Loucy (cell line): ENCODE measurements around the gene SCRT2.

ENCODE experiments used
- EZH2phosphoT487 ChIP-seq: fragments of 200-600 bp; IDR thresholded peaks from 2 replicates; pipeline ENCODE4 v1.6.1; 2018; ENCODE audit warnings: antibody characterized with exemption, mild to moderate bottlenecking, moderate library complexity, borderline replicate concordance
- TF ChIP-seq, protein P1 (sequence below): fragments of 200-600 bp; sonication (generic); conservative IDR thresholded peaks from 2 replicates; pipeline ENCODE4 v1.5.1; 2014; ENCODE audit warnings: mild to moderate bottlenecking, antibody characterized with exemption, low read length

DNA sequence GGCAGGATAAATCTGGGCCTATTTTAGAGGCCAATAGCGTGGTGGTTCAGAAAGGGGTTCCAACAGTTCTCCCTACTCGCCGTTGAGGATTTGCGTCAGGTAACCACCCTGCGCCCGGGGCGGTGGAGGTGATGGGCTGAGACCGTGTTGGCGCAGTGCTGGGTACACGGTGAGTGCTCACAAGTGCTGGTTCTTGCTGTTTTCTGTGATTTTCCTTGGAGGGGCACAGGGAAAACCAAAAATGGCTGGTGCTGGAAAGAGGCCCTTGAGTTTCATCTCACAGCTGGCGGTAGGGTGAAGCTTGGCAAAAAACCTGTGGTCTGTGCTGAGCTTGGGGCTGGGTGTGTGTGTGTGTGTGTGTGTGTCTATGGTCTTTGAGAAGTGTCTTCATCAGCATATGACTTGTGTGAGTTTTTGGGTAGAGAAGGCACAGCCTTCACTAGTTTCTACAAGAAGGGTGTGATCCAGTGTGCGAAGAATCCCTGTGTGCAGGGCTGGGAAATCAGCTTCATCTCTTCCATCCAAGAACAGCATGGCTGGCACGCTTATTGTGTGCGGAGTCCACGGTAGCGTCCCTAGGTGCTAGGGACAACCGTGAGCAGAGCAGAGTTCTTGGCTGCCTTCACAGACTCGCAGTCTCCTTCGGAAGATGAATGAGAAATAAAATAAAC, 35.3 kb upstream of the SCRT2 start:
- TF ChIP-seq, protein P1, sequence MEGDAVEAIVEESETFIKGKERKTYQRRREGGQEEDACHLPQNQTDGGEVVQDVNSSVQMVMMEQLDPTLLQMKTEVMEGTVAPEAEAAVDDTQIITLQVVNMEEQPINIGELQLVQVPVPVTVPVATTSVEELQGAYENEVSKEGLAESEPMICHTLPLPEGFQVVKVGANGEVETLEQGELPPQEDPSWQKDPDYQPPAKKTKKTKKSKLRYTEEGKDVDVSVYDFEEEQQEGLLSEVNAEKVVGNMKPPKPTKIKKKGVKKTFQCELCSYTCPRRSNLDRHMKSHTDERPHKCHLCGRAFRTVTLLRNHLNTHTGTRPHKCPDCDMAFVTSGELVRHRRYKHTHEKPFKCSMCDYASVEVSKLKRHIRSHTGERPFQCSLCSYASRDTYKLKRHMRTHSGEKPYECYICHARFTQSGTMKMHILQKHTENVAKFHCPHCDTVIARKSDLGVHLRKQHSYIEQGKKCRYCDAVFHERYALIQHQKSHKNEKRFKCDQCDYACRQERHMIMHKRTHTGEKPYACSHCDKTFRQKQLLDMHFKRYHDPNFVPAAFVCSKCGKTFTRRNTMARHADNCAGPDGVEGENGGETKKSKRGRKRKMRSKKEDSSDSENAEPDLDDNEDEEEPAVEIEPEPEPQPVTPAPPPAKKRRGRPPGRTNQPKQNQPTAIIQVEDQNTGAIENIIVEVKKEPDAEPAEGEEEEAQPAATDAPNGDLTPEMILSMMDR, result no peak
- no peak for TF ChIP-seq EZH2phosphoT487
